Fibroblast of skin of left quadriceps (primary cell): ENCODE results near the gene SH3D19.
"Not testable (repeated sequence)": the region's sequence is repeated elsewhere in the genome, so short reads cannot be mapped to it uniquely, and the experiment has no call there.

Source experiments
- DNase-seq, 2 experiments: peaks; one replicate each; pipeline ENCODE4 v3.0.0-alpha.2; 2013; ENCODE audit warnings: low read depth in 2 of 2

SH3D19 gene

GRCh38 chr4:151322570-151322969 lies 2.8 kb downstream of the SH3D19 start:
- no peak for DNase-seq

GRCh38 chr4:151322161-151322560 lies 3.2 kb downstream of the SH3D19 start:
- DNase-seq: not testable (repeated sequence)

GRCh38 chr4:151321586-151321985 lies 3.8 kb downstream of the SH3D19 start:
- no peak for DNase-seq

- DNase-seq: no peak
Observed at GRCh38 chr4:151319490-151319889, 5.9 kb downstream of the SH3D19 start.

- no peak for DNase-seq
Observed at GRCh38 chr4:151318307-151319006, 6.9 kb downstream of the SH3D19 start.

GRCh38 chr4:151316645-151317044 lies 8.8 kb downstream of the SH3D19 start:
- DNase-seq: no peak

- no peak for DNase-seq
Observed at GRCh38 chr4:151315212-151315886, 10.1 kb downstream of the SH3D19 start.

GRCh38 chr4:151314479-151314878 lies 10.9 kb downstream of the SH3D19 start:
- no peak for DNase-seq

GRCh38 chr4:151314010-151314355 lies 11.4 kb downstream of the SH3D19 start:
- no peak for DNase-seq

- no peak for DNase-seq
Observed at GRCh38 chr4:151313306-151314009, 11.9 kb downstream of the SH3D19 start.

- DNase-seq: no peak
Observed at GRCh38 chr4:151310124-151310728, 15.2 kb downstream of the SH3D19 start.

GRCh38 chr4:151304755-151305154 lies 20.6 kb downstream of the SH3D19 start:
- DNase-seq: no peak

GRCh38 chr4:151304226-151304625 lies 21.2 kb downstream of the SH3D19 start:
- DNase-seq: no peak

GRCh38 chr4:151302432-151302831 lies 23.0 kb downstream of the SH3D19 start:
- DNase-seq: no peak

GRCh38 chr4:151297170-151297569 lies 28.2 kb downstream of the SH3D19 start:
- DNase-seq: no peak

GRCh38 chr4:151296227-151296626 lies 29.2 kb downstream of the SH3D19 start:
- DNase-seq: no peak

- DNase-seq: no peak
Observed at GRCh38 chr4:151294833-151295496, 30.4 kb downstream of the SH3D19 start.

- DNase-seq: no peak
Observed at GRCh38 chr4:151292038-151292437, 33.4 kb downstream of the SH3D19 start.

- no peak for DNase-seq
Observed at GRCh38 chr4:151291485-151291884, 33.9 kb downstream of the SH3D19 start.

- DNase-seq: no peak
Observed at GRCh38 chr4:151287409-151287808, 38.0 kb downstream of the SH3D19 start.

GRCh38 chr4:151284534-151285245 lies 40.7 kb downstream of the SH3D19 start:
- DNase-seq: no peak
